ENCODE data around the gene MFSD11. TPM values are rescaled to one million over a fixed set of nuclear protein-coding genes. Genes with fewer than 3 reads are reported as not detected.
A peak's percentile ranks its signal among the peaks of the same experiment; 100 is the strongest.

Gene MFSD11
- total RNA-seq, 1 donor from 2014 or later: 29.0 TPM

DNA sequence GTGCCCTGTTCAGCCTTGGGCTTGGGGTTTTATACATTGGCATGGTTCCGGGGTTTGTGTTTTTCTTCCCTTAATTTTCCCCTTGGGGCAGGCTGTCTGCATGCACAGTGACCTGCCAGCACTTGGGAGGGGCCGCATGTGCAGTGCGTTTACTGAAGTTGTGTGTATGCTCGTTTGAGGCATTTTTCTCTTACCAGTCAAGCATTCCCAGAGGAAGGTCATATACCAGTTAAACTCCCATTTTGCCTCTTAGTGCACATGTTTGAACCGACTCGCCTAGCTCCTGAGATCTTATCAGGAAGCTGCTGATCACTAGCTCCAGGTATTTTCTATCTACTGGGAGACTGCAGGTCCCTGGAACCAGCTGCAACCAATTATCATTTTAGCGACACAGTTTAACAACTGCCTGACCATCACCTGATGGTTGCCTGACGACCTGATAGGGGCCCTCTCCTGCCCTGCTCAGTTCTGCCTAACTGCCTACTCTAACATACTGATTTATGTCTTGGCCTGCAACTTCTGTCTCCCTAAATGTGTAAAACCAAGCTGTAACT lies 51.4 kb downstream of the MFSD11 start:
- no peak for DNase-seq (ENCODE audit: extremely low spot score, unreplicated experiment)
- Mint-ChIP-seq H3K4me3 (no peak overlapping the region), H3K9me3 (peaks cover 10% of the 10 kb centered on the region), H3K27me3 (no peaks in the 10 kb centered on the region), H3K4me1 (ENCODE audit: unreplicated experiment) (peaks cover 18% of the 10 kb centered on the region), H3K27ac (no peak overlapping the region), H3K36me3 (peaks cover 12% of the 10 kb centered on the region)
- TF ChIP-seq, protein P1, sequence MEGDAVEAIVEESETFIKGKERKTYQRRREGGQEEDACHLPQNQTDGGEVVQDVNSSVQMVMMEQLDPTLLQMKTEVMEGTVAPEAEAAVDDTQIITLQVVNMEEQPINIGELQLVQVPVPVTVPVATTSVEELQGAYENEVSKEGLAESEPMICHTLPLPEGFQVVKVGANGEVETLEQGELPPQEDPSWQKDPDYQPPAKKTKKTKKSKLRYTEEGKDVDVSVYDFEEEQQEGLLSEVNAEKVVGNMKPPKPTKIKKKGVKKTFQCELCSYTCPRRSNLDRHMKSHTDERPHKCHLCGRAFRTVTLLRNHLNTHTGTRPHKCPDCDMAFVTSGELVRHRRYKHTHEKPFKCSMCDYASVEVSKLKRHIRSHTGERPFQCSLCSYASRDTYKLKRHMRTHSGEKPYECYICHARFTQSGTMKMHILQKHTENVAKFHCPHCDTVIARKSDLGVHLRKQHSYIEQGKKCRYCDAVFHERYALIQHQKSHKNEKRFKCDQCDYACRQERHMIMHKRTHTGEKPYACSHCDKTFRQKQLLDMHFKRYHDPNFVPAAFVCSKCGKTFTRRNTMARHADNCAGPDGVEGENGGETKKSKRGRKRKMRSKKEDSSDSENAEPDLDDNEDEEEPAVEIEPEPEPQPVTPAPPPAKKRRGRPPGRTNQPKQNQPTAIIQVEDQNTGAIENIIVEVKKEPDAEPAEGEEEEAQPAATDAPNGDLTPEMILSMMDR (conservative IDR thresholded peaks at IDR 0.05): no peak

DNA sequence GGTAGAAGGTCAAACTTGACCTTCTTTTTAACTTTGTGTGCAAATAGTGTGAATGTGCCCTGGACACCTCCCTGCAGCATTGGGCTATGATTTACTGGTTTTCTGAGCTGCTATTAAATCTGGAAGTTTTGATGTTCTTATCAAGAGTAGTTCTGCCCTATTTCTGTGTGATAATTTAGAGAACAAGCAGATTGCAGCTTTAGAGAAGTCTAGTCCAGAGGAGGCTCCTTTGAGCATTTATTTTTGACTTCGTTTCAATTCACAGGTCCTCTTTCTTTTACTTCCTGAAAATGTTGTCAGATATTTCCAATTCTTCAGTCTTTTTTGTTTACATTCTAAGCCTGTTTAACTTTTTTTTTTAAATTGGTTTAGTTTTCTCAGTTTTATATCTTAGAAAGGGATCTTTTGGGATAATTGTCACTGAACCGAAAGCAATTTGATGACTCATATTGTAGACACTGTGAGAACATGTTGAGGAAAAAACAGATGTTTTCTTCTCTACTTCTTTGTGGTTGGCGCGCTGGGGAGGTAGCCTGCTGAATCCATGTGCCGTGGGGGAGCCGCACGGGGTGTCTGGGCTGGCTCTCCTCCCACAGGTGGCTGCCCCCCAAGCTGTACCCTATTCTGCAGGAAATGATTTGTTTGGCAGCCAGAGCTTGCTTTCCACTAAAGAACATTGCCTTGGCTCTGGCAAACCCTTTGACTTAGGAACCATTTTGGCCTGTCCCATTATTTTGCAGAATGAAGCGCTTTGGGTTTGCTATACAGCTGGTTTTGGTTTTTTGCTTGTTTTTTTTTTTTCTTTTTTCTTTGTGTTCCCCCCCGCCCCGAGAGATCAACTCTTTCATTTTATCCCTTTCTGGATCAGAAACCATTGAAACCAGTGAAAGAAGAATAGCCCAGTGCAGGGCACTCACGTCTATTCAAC lies 53.4 kb downstream of the MFSD11 start:
- DNase-seq (ENCODE audit: extremely low spot score, unreplicated experiment): no peak
- Mint-ChIP-seq H3K36me3 (peaks cover 6% of the 10 kb centered on the region), H3K4me3 (no peak overlapping the region), H3K27me3 (no peaks in the 10 kb centered on the region), H3K27ac (peak overlapping the region; percentile 59), H3K9me3 (peaks cover 10% of the 10 kb centered on the region), H3K4me1 (ENCODE audit: unreplicated experiment) (peaks cover 18% of the 10 kb centered on the region)
- TF ChIP-seq, protein P1 (conservative IDR thresholded peaks at IDR 0.05): no peak

DNA sequence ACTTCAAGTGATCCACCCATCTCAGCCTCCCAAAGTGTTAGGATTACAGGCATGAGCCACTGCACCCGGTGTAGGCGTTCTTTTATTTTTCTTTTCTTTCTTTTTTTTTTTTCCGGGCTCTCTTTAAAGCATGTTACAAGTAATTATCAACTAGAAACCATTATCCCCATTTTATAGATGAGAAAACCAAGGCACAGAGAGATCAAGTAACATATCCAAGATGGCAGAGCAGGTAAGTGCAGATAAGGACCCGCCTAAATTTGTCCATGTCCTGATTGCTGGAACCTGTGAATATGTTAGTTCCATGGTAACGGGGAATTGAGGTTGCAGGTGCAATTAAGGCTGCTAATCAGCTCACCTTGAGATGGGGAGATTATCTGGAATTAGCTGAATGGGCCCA lies 54.4 kb downstream of the MFSD11 start:
- Mint-ChIP-seq H3K27me3 (no peaks in the 10 kb centered on the region), H3K4me3 (no peak overlapping the region), H3K36me3 (peaks cover 6% of the 10 kb centered on the region), H3K9me3 (peaks cover 10% of the 10 kb centered on the region), H3K4me1 (ENCODE audit: unreplicated experiment) (peaks cover 18% of the 10 kb centered on the region), H3K27ac (no peak overlapping the region)
- DNase-seq (ENCODE audit: extremely low spot score, unreplicated experiment): no peak
- TF ChIP-seq, protein P1 (conservative IDR thresholded peaks at IDR 0.05): no peak

DNA sequence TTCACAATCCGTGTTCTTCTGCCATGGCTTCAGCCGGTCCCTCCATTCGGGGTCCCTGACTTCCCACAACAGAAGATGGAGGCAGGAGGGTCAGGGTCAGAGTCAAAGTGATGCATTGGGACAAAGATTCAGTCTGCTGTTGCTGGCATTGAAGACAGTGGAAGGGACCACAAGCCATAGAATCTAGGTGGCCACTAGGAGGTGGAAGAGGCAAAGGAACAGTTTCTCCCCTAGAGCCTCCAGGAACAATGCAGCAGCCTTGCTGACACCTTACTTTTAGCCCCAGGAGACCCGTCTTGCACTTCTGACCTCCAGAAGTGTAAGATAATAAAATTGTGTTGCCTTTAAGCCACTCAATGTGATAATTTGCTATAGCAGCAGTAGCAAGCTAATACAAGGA lies 55.9 kb downstream of the MFSD11 start:
- Mint-ChIP-seq H3K27me3 (no peaks in the 10 kb centered on the region), H3K4me3 (no peak overlapping the region), H3K27ac (no peak overlapping the region), H3K4me1 (ENCODE audit: unreplicated experiment) (peaks cover 22% of the 10 kb centered on the region), H3K36me3 (peaks cover 6% of the 10 kb centered on the region), H3K9me3 (peaks cover 10% of the 10 kb centered on the region)
- DNase-seq (ENCODE audit: extremely low spot score, unreplicated experiment): no peak
- TF ChIP-seq, protein P1 (conservative IDR thresholded peaks at IDR 0.05): peak; percentile 64

DNA sequence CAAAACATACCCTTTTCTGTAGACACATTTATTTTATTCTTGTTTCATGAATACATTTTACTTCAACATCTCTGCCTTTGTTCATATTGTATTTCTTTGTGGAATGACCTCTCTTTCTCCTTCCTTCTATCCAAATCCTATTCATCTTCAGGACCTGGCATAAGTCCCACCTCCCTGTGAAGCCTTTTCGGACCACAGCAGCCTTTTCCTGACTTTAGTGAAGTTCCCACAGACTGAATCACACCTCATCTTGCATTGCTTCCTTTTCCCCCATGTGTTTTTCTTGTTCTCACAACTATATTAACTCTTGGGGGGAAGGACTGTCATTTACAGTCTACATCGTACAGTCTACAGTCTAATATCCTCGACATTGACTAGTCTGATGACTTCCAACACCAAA lies 58.2 kb downstream of the MFSD11 start:
- Mint-ChIP-seq H3K27me3 (no peaks in the 10 kb centered on the region), H3K27ac (no peak overlapping the region), H3K4me3 (no peak overlapping the region), H3K36me3 (no peaks in the 10 kb centered on the region), H3K4me1 (ENCODE audit: unreplicated experiment) (peaks cover 12% of the 10 kb centered on the region), H3K9me3 (peaks cover 4% of the 10 kb centered on the region)
- no peak for DNase-seq (ENCODE audit: extremely low spot score, unreplicated experiment)
- TF ChIP-seq, protein P1 (conservative IDR thresholded peaks at IDR 0.05): no peak

All from type B pancreatic cell (in vitro differentiated cells).